Skeletal muscle satellite cell (primary cell): Measurements from ENCODE around the gene C1orf115.
"Not testable (repeated sequence)": the region's sequence is repeated elsewhere in the genome, so short reads cannot be mapped to it uniquely, and the experiment has no call there.

Experiments used
- H3K27me3 ChIP-seq: 2 replicates; pipeline ENCODE4 v1.7.0; 2013; ENCODE audit warnings: low read length; ENCODE audit not compliant: control insufficient read depth, insufficient read depth
- H3K36me3 ChIP-seq: 2 replicates; pipeline ENCODE4 v1.7.0; 2013; ENCODE audit warnings: mild to moderate bottlenecking, control low read depth, low read length; ENCODE audit not compliant: insufficient read depth
- H3K4me1 ChIP-seq: 2 replicates; pipeline ENCODE4 v1.7.0; 2013; ENCODE audit warnings: low read length; ENCODE audit not compliant: control insufficient read depth, insufficient read depth
- H3K4me2 ChIP-seq: 2 replicates; pipeline ENCODE4 v1.7.0; 2013; ENCODE audit warnings: mild to moderate bottlenecking, low read length
- H3K4me3 ChIP-seq: 2 replicates; pipeline ENCODE4 v1.7.0; 2013; ENCODE audit warnings: low read length
- H3K9ac ChIP-seq: 2 replicates; pipeline ENCODE4 v1.7.0; 2013; ENCODE audit warnings: mild to moderate bottlenecking, low read depth, low read length, moderate library complexity
- H3K9me3 ChIP-seq: replicated peaks from 2 replicates; pipeline ENCODE4 v1.7.0; 2013; ENCODE audit warnings: mild to moderate bottlenecking, control low read depth, low read length

Gene C1orf115

DNA sequence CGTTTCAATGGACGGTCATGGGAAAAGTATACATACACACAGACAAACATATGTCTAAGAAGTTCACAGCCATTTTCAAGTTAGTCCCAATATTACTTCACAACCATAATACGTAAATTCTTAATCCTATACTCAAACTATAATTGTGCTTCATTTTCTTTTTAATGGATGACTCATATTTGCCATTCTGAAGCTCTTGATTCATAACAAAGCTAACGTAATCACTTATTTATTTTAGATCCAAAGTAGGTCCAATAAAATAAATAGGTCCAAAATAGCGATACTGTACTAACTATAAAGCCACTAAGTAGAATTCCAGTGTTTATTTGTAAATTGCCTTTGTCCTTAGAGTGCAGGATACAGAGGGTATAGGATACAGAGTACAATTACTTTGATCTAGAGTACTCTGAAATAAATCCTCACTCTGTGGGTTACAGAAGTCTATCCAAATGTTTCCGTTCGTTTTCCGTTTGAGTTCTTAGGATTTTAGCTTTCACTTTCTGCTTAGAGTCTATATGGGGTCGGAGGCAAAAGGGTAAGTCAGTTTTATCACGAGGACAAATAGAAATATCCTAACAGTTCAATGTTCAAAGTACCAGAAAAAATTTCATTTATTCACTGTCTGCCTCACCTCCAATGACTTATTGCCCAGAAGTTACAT is 8.8 kb upstream of the C1orf115 start:
- H3K36me3 ChIP-seq: no peaks in the 10 kb centered on the region
- H3K9ac ChIP-seq: no peak overlapping the region
- no peak overlapping the region for H3K4me2 ChIP-seq
- H3K9me3 ChIP-seq: no peaks in the 10 kb centered on the region
- no peaks in the 10 kb centered on the region for H3K27me3 ChIP-seq
- H3K4me3 ChIP-seq: no peak overlapping the region
- no peaks in the 10 kb centered on the region for H3K4me1 ChIP-seq

DNA sequence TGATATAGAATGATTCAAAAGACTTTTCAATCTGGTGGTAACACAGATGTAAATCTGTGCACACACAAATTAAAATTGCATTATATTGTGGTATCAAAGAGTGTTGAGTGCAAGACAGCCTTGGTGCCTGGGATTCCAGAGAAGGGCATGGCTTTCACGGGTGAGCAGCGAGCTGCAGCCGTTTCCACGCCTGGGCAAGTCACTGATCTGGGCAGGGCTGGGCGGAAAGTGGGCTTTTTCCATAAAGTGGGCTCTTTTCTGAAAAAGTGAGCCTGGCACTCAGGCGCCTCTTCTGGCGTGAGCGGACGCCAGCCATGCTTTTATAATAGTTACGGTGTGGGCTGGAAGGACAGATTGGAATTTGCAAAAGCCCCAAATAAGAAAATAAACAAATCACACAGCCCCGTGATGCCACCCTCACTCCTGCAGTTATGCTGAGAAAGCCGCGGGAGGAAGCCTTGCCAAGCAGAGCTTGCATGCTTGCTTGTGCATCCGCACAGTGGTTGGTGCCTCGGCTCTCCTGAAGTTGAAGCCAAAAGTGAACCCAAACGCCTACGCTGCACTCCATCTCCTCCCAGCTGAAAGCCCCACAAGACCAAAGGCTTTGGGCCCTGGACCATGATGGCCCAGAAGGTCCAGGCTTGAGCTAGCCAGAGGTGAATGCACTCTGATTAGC is 7.1 kb upstream of the C1orf115 start:
- Histone ChIP-seq H3K4me1 (no peaks in the 10 kb centered on the region), H3K9me3 (no peaks in the 10 kb centered on the region), H3K36me3 (no peaks in the 10 kb centered on the region), H3K27me3 (no peaks in the 10 kb centered on the region), H3K9ac (no peak overlapping the region), H3K4me3 (no peak overlapping the region), H3K4me2 (no peak overlapping the region)

DNA sequence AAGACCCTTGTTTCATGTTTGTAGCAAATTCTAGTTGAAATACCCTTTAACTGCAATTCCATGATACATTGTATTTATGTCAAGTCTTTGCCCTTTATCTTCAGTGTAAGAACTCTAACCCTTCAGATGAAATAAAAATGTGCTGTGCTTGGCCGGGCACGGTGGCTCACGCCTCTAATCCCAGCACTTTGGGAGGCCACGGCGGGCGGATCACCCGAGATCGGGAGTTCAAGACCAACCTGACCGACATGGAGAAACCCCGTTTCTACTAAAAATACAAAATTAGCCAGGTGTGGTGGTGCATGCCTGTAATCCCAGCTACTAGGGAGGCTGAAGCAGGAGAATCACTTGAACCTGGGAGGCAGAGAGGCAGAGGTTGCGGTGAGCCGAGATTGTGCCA is 6.4 kb upstream of the C1orf115 start:
- not testable (repeated sequence) for H3K9ac ChIP-seq, H3K27me3 ChIP-seq, H3K36me3 ChIP-seq, H3K9me3 ChIP-seq, H3K4me1 ChIP-seq, H3K4me2 ChIP-seq, H3K4me3 ChIP-seq

DNA sequence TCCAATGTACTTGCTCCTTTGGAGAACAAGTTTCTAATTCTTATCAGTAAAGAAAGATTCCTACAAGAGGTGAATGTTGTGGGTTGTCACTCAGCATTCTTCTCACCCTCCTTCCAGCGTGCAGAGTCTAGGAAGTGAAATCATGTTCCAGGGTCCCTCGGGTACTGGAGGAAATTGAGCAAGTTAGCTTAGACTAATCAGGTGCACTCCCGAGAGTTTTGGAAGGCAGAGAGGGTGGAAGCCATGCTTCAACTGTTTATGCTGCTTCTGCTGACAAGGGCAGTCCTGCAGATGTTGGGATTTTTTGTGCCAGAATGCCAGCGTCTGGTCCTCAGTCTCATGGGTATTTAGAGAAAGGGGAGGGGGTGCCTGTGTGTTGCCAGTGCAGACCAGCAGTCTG is 5.3 kb upstream of the C1orf115 start:
- Histone ChIP-seq H3K27me3 (peaks cover 5% of the 10 kb centered on the region), H3K4me2 (no peak overlapping the region), H3K4me1 (peaks cover 4% of the 10 kb centered on the region)

DNA sequence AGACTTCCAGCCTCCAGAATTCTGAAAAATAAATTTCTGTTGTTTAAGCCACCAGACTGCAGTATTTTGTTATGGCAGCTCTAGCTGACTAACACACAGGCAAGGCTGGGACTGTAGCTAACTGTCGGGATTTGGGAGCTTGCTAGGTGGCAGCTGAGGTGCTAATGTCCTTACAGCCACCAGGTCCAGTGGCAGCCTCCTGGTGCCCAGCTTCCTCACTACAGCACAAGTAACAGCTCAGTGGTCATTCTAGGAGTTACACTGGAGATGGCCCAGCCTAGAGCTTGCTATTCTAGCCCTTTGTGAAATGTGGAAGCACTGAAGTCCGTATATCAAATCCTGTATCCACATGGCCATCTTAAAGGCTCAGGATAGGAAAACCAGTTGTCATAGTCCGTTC is 4.3 kb upstream of the C1orf115 start:
- H3K4me3 ChIP-seq: no peak overlapping the region
- peaks cover 10% of the 10 kb centered on the region for H3K27me3 ChIP-seq
- no peaks in the 10 kb centered on the region for H3K36me3 ChIP-seq
- H3K4me2 ChIP-seq: no peak overlapping the region
- peaks cover 5% of the 10 kb centered on the region for H3K4me1 ChIP-seq
- no peak overlapping the region for H3K9ac ChIP-seq
- H3K9me3 ChIP-seq: no peaks in the 10 kb centered on the region

More for the DNA sequence above, 5.3 kb upstream of the C1orf115 start:
- H3K4me3 ChIP-seq: no peak overlapping the region
- H3K9me3 ChIP-seq: no peaks in the 10 kb centered on the region
- no peak overlapping the region for H3K9ac ChIP-seq
- no peaks in the 10 kb centered on the region for H3K36me3 ChIP-seq

DNA sequence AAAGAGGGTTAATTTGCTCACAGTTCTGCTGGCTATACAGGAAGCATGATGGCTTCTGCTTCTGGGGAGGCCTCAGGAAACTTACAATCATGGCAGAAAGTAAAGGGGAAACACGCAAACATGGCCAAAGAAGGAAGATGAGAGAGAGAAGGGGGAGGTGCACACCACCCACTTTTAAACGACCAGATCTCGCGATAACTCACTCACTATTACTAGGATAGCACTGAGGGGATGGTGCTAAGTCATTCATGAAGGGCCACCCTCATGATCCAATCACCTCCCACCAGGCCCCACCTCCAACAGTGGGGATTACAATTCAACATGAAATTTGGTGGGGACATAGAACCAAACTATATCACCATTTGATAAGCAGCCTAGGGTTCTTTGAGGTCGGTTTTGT is 2.4 kb upstream of the C1orf115 start:
- H3K4me3 ChIP-seq: no peak overlapping the region
- H3K4me2 ChIP-seq: no peak overlapping the region
- peaks cover 22% of the 10 kb centered on the region for H3K27me3 ChIP-seq
- H3K9ac ChIP-seq: no peak overlapping the region
- H3K36me3 ChIP-seq: no peaks in the 10 kb centered on the region
- no peaks in the 10 kb centered on the region for H3K9me3 ChIP-seq
- H3K4me1 ChIP-seq: peaks cover 5% of the 10 kb centered on the region

DNA sequence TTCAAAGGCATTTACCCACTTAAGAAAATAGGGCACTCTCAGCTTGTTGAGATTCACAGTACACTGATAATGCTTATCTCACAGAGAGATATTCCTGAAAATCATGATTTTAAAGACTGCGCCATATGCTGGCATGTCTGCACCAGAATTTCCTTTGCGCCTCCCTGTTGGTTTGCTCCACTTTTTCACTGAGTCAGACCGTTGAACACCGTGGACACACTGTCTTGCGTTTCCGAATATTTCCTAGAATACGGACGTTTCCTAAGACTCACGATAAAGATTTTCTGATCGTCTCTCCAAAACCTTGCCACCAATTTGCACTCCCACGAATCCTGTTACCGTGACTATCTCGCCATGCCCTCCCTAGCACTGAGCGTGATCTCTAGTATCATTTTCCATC is 497 bp upstream of the C1orf115 start:
- peaks cover 22% of the 10 kb centered on the region for H3K27me3 ChIP-seq
- no peaks in the 10 kb centered on the region for H3K36me3 ChIP-seq
- H3K4me3 ChIP-seq: peak overlapping the region; percentile 77
- no peaks in the 10 kb centered on the region for H3K9me3 ChIP-seq
- H3K4me1 ChIP-seq: peaks cover 5% of the 10 kb centered on the region
- peak overlapping the region; percentile 81 for H3K4me2 ChIP-seq
- no peak overlapping the region for H3K9ac ChIP-seq

DNA sequence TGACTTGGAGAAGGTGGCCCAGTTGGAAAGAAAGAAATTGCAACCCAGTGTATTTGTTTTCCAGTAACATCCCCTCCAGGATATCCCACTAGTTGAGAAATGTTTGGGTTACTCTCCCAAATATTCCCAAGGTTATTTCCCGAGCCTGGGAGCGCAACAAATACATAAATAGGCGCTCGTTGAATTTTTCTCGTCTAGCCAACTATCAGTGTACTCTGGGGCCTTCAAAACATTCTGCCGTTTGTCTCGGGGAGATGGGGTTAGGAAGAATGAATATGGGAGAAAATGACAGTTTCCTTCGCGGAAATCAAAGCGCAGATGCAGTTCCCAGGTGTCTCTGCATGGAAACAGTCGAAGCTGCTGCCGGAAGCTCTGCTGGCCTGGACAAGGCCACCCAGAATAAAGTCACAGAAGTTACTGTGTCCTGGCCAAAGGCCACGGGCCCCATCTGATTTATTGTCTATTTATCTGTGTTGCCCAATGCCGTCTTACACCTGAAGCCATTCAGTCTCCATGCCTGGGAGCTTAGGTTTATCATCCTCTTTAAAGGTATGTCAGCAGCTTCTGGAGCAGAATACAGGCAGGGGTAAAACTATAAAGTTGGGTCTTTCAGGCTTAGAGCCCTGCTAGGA is 1.0 kb downstream of the C1orf115 start:
- H3K4me3 ChIP-seq: no peak overlapping the region
- no peak overlapping the region for H3K9ac ChIP-seq
- peak overlapping the region; percentile 81 for H3K4me2 ChIP-seq

DNA sequence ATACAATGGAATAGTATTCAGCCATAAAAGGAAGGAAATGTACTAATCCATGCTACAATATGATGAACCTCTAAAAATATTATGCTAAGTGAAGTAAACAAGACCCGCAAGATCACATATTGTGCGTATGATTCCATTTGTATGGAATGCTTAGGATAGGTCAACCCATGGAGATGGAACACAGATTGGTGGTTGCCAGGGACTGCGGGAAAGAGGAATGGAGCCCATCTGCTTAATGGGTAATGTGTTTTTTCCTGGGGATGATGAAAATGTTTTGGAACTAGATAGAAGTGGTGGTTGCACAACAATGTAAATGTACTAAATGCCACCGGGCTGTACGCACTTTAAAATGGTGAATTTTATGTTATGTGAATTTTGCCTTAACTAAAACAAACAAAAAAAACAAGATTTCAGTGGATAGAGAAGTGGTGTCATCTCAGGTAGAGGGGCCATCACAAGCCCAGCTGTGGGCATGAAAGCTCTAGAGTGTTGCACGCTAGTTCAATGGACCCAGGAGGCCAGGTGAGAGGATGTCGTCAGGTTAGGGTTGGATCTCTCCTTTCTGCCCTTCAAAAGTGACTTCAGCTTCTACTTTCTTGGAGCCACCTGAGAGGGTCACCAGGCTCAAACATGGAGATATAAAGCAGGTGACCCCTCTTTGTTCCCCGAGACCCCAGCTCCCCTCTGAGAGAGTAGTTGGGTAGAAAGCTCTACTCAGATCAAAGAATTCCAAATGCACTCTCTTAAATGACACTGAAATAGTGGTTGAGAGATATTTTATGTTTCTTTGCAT is 2.5 kb downstream of the C1orf115 start:
- no peak overlapping the region for H3K9ac ChIP-seq
- H3K36me3 ChIP-seq: no peaks in the 10 kb centered on the region
- H3K4me1 ChIP-seq: peaks cover 5% of the 10 kb centered on the region
- no peak overlapping the region for H3K4me2 ChIP-seq
- peaks cover 22% of the 10 kb centered on the region for H3K27me3 ChIP-seq
- no peak overlapping the region for H3K4me3 ChIP-seq
- no peaks in the 10 kb centered on the region for H3K9me3 ChIP-seq

More for the DNA sequence above, 1.0 kb downstream of the C1orf115 start:
- no peaks in the 10 kb centered on the region for H3K36me3 ChIP-seq
- H3K9me3 ChIP-seq: no peaks in the 10 kb centered on the region
- H3K27me3 ChIP-seq: peaks cover 22% of the 10 kb centered on the region
- H3K4me1 ChIP-seq: peaks cover 5% of the 10 kb centered on the region

DNA sequence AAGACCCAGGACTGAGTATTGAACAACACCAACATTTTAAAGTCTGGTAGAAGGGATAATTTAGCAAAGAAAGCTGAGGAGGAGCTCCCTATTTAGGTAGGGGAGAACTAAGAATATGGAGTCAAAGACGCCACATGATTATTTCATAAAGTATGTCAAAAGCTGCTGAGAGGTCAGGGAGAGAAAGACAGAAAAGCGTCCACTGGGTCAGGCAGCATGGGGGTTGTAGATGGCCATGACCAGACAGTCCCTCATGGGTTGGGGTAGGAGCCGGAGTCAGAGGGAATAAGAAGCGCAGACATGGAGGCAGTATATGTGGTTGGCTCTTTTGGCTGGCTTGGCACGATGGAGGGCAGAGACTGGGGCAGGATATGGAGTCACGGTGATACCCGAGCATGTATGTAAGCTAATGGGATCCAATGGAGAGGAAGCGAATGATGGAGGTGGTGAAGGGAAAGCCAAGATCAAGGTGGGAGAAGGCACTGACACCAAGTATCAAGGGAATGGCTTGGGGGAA is 4.8 kb downstream of the C1orf115 start:
- no peak overlapping the region for H3K9ac ChIP-seq
- H3K36me3 ChIP-seq: no peaks in the 10 kb centered on the region
- H3K4me1 ChIP-seq: peaks cover under 1% of the 10 kb centered on the region
- peaks cover 16% of the 10 kb centered on the region for H3K27me3 ChIP-seq
- H3K9me3 ChIP-seq: no peaks in the 10 kb centered on the region
- no peak overlapping the region for H3K4me3 ChIP-seq
- H3K4me2 ChIP-seq: no peak overlapping the region

DNA sequence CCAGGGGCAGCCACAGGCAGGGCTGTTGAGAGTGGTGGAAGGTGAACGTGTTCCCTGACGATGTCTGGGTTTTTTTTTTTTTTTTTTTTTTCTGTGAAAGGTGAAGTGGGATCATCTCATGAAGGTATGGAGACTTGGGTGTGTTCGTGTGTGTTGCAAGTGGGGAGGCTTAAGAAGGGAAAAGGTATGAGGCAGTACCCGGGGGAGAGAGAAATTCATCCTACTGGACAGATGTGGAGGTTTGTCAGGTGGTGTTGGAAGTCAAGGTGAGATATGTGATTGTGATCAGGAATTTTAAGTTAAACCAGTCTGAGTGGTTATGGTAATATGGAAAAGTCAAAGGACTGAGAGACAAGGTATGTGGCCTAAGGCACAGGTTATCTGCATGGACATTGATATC is 5.3 kb downstream of the C1orf115 start:
- Histone ChIP-seq H3K4me3 (no peak overlapping the region), H3K9me3 (no peaks in the 10 kb centered on the region), H3K4me1 (no peaks in the 10 kb centered on the region), H3K36me3 (no peaks in the 10 kb centered on the region), H3K4me2 (no peak overlapping the region), H3K27me3 (peaks cover 16% of the 10 kb centered on the region), H3K9ac (no peak overlapping the region)
